Measurements from ENCODE around the gene SLC9A8. TPM values are rescaled to one million over a fixed set of nuclear protein-coding genes. Genes with fewer than 3 reads are reported as not detected.

The SLC9A8 gene
- polyA plus RNA-seq, 2 of the 4 experiments (the other 2 are of a cell fraction): 5.0 to 7.9 TPM

DNA sequence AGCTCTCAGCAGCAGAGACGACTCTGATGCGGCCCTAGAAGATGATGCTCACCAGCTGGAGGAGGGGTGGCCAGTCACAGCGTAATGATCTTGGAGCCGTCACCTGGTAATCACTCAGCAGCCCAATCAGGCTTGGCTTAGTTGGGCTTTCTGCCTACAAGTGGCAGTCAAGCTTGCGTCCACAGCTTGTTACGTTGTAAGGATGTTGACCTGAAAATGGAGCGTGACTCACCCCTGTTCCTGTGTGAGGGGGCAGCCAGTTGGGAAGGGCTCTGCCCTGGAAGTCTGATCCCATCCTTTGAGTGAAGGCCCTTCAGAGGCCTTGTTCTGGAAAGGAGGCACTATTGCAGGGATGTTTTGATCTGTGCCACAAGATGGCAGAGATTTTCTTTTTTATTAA, 52.9 kb downstream of the SLC9A8 start:
- DNase-seq (ENCODE audit: low read depth in 1 of 2, low spot score in 1 of 2) (no peak), FAIRE-seq (no peak), ATAC-seq (no peak)
- no peaks in the 10 kb centered on the region for H3K9me3 ChIP-seq
- CTCF ChIA-PET: interaction anchor here (0.7 to 1.6 kb wide), 4 partner anchors 9 to 255 kb away, joined by 3 to 5 read pairs (median 4); no protein-coding TSS in a partner anchor
- TF ChIP-seq EP300 (IDR thresholded peaks at IDR 0.05) (no peak), CBX2 (IDR thresholded peaks at IDR 0.05; ENCODE audit: borderline replicate concordance, low read depth) (no peak), POLR2A (IDR thresholded peaks at IDR 0.05; ENCODE audit: low read length) (no peak), RFX5 (IDR thresholded peaks at IDR 0.05) (no peak), MAFK (IDR thresholded peaks at IDR 0.05; ENCODE audit: partially characterized antibody) (no peak), HOXB13 (CRISPR knock-in tag; IDR thresholded peaks at IDR 0.05; ENCODE audit: low read depth) (no peak), KDM5A (IDR thresholded peaks at IDR 0.05) (no peak), SREBF2 (IDR thresholded peaks at IDR 0.05) (no peak), TP53 (CRISPR knock-in tag; IDR thresholded peaks at IDR 0.05) (no peak), CBX8 (IDR thresholded peaks at IDR 0.05) (no peak), CEBPB (IDR thresholded peaks at IDR 0.05) (no peak), RARB (CRISPR knock-in tag; IDR thresholded peaks at IDR 0.05) (no peak), SMC3 (IDR thresholded peaks at IDR 0.05) (no peak), NFE2L2 (conservative IDR thresholded peaks at IDR 0.05; ENCODE audit: low read length) (no peak)
- TF ChIP-seq, protein P1, sequence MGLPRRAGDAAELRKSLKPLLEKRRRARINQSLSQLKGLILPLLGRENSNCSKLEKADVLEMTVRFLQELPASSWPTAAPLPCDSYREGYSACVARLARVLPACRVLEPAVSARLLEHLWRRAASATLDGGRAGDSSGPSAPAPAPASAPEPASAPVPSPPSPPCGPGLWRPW (IDR thresholded peaks at IDR 0.05): no peak
- TF ChIP-seq, protein P2, sequence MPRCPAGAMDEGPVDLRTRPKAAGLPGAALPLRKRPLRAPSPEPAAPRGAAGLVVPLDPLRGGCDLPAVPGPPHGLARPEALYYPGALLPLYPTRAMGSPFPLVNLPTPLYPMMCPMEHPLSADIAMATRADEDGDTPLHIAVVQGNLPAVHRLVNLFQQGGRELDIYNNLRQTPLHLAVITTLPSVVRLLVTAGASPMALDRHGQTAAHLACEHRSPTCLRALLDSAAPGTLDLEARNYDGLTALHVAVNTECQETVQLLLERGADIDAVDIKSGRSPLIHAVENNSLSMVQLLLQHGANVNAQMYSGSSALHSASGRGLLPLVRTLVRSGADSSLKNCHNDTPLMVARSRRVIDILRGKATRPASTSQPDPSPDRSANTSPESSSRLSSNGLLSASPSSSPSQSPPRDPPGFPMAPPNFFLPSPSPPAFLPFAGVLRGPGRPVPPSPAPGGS (IDR thresholded peaks at IDR 0.05): no peak
- TF ChIP-seq, protein P3, sequence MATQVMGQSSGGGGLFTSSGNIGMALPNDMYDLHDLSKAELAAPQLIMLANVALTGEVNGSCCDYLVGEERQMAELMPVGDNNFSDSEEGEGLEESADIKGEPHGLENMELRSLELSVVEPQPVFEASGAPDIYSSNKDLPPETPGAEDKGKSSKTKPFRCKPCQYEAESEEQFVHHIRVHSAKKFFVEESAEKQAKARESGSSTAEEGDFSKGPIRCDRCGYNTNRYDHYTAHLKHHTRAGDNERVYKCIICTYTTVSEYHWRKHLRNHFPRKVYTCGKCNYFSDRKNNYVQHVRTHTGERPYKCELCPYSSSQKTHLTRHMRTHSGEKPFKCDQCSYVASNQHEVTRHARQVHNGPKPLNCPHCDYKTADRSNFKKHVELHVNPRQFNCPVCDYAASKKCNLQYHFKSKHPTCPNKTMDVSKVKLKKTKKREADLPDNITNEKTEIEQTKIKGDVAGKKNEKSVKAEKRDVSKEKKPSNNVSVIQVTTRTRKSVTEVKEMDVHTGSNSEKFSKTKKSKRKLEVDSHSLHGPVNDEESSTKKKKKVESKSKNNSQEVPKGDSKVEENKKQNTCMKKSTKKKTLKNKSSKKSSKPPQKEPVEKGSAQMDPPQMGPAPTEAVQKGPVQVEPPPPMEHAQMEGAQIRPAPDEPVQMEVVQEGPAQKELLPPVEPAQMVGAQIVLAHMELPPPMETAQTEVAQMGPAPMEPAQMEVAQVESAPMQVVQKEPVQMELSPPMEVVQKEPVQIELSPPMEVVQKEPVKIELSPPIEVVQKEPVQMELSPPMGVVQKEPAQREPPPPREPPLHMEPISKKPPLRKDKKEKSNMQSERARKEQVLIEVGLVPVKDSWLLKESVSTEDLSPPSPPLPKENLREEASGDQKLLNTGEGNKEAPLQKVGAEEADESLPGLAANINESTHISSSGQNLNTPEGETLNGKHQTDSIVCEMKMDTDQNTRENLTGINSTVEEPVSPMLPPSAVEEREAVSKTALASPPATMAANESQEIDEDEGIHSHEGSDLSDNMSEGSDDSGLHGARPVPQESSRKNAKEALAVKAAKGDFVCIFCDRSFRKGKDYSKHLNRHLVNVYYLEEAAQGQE (IDR thresholded peaks at IDR 0.05): no peak
- TF ChIP-seq, protein P4, sequence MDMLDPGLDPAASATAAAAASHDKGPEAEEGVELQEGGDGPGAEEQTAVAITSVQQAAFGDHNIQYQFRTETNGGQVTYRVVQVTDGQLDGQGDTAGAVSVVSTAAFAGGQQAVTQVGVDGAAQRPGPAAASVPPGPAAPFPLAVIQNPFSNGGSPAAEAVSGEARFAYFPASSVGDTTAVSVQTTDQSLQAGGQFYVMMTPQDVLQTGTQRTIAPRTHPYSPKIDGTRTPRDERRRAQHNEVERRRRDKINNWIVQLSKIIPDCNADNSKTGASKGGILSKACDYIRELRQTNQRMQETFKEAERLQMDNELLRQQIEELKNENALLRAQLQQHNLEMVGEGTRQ (IDR thresholded peaks at IDR 0.05): no peak
- H3K27ac ChIP-seq: no peak overlapping the region
- POLR2A ChIA-PET: no interaction called here
- H3K4me2 ChIP-seq: no peak overlapping the region
- H3K4me1 ChIP-seq: no peaks in the 10 kb centered on the region; the same call in 2 of the 3 replicates
- WGBS (ENCODE audit: missing lambda C conversion rate): 96% methylated on average over 7 of the region's 7 CpGs
- H3K4me3 ChIP-seq: no peak overlapping the region

DNA sequence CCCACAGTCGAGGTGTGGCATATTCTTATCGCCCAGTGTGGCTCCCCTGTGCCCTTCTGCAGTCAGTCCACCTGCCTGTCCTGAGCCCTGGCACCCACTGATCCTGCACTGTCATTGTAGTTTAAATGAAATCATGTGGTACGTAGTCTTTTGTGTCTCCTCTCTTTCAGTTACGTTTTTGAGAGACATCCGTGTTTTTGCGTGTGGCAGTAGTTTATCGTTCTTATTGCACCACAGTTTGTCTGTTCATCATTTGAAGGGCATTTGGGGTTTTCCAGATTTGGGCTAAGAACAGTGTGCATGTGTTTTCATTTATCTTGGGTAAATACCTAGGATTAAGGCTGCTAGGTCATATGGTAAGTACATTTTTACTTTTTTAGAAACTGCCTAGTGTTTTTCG, 53.4 kb downstream of the SLC9A8 start:
- H3K9me3 ChIP-seq: no peaks in the 10 kb centered on the region
- ChIA-PET POLR2A (no interaction called here), CTCF (interaction anchor here (1.0 to 4.5 kb wide), 2 partner anchors 22 to 255 kb away, joined by 4 to 22 read pairs; no protein-coding TSS in a partner anchor)
- H3K4me2 ChIP-seq: no peak overlapping the region
- DNase-seq (ENCODE audit: low read depth in 1 of 2, low spot score in 1 of 2) (no peak), ATAC-seq (no peak), FAIRE-seq (no peak)
- no peak overlapping the region for H3K4me3 ChIP-seq
- H3K4me1 ChIP-seq: no peaks in the 10 kb centered on the region; the same call in 2 of the 3 replicates
- WGBS (ENCODE audit: missing lambda C conversion rate): 87% methylated on average over 8 of the region's 8 CpGs
- H3K27ac ChIP-seq: no peak overlapping the region
- TF ChIP-seq, protein P1 (IDR thresholded peaks at IDR 0.05): no peak
